Activated CD8-positive, alpha-beta memory T cell treated with anti-CD3 and anti-CD28 coated beads, Interleukin-2, amount 50 U/mL, for 1 hour (primary cell): ENCODE data around the gene BTNL8.

Experiments
- DNase-seq: peaks from one replicate; pipeline ENCODE4 v3.0.0-alpha.2; 2020; ENCODE audit errors: extremely low read depth

BTNL8 gene

DNA sequence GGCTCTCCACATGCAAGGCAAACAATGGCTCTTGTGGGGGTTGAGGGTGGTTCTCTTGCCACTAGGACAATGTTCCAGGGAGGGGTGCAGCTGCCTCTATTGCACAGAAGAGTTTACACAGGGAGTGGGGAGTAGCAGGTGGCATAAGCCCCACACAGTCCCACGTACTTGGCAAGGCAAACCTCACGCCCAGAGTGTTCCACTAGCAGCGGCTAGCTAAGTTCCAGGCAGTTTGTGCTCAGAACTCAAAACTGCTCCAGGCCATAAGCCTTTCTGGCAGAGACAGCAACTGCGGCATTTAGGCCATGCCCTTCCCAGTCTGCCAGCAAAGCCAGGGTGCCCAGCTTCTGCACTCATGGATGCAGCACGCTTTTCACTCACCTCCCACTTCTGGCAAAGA, 60.7 kb downstream of the BTNL8 start:
- no peak for DNase-seq

DNA sequence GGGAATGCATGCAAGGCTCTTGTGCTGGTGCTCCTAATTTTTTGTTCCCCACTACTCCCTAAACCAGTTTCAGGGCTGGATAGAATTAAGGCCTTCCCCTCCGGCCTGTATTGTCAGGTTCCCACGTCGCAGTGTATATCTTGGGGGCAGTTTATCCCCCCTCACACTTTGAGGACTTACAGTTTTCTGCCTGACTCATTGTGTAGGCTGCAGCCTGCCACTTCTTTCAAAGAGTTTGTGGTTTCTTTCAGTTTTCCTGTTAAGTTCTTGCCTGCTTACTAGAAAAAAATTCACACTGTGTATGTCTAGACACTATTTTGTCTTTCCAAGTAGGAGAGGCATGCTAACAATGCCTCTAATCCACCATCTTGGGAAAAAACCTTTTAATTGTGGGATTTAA, 61.2 kb downstream of the BTNL8 start:
- no peak for DNase-seq

DNA sequence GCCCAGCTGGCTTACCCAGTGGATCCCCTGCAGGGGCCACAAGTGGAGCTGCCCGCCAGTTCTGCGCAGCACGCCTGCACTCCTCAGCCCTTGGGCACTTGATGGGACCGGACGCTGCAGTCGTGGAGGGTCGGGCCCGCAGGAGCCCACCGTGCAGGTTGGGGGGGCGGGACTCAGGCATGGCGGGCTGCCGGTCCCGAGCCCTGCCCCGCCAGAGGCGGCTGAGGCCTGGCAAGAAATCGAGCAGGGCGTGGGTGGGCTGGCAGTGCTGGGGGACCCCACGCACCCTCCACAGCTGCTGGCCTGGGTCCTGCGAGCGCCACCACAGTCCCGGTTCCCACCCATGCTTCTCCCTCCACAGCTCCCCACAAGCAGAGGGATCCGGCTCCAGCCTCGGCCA, 70.4 kb downstream of the BTNL8 start:
- DNase-seq = no peak

DNA sequence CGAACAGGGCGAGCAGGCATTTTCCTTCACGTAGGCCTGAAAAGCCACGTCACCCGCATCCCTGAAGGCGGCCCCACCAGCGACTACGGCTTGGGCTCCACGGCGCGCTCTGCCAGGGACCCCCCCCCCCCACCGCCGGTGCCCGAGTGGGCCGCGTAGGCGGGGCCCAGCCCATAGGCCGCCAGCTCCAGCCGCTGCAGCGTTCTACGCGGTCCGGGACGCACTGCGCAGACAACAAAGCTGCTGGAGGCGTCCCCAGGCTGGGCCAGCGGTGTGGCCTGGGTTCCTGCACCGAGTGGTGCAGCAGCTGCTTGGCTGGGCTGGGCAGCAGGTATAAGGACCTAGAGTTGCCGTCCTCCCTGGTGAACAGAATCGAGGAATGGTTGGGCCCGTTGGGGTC, 71.4 kb downstream of the BTNL8 start:
- DNase-seq = no peak

DNA sequence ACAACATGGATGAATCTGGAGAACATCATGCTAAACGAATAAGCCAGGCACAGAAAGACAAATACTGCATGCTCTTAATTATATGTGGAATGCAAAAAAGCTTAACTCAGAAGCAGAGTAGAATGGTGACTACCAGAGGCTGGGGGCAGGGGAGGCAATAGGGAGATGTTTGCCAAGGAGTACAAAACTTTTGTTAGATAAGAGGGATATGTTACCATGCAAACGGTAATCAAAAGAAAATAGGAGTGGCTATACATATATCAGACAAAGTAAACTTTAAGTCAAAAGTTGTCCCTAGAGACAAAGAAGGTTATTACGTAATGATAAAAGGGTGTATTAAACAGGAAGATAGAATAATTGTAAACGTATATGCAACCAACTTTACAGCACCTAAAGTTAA, 71.9 kb downstream of the BTNL8 start:
- DNase-seq = no peak

DNA sequence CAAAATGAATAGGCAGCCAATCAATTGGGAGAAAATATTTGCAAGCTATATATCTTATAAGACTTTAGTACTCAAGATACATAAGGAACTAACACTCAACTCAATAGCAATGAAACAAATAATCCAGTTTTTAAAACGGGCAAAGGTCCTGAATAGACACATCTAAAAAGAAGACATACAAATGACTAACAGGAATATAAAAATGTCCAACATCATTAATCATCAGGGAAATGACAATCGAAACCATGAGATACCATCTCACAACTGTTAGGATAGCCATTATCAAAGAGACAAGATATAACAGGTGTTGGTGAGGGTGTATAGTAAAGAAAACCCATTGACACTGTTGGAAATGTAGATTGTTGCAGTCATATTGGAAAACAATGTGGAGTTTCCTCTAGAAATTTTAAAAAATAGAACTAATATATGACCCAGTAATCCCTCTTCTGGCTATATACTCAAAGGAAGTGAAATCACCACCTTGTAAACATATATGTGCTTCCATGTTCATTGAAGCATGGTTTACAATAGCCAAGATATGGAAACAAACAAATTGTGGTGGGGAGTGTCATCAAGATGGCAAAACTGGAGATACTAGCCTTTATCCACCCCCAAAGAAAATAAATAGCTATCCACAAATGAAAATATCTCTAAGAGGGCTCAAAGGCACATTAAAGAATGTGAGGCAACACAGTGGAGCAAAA, 75.8 kb downstream of the BTNL8 start:
- DNase-seq = no peak

DNA sequence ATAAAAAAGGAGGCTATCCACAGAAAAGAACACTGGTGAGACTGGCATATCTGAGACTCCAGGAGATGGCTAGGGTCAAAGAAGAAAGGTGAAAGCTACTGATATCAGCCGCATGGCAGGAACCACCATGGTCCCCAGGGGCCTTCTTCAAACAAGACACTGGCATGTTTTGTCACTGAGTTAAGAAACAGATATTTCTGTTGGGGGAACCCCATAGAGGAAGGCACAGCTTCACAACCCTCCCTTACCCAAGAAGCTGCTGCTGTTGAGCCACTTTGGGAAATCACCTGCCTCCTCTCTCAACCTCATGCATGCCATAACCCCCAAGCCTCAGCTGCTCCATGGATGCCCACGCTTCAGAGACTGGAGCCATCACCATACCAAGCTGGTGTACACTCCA, 76.4 kb downstream of the BTNL8 start:
- DNase-seq = no peak

DNA sequence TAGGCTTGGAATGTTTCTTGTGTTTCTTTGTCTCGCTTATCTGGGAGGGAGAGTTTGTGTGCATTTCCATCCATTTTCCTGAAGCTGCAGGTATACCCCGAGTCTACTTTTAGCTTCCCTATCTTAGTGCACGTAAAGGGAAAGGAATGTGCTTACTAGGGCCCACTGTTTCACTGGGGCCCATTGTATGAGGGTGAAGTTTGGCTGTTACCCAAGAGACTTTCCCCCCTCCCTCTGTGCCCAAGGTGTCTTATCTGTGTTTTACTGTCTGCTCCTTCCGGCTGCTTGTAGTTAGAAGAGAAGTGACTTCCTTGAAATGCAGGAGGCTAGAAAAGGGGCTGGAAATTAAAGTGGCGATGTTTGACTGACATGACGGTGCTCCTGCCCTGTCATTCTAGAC, 77.6 kb downstream of the BTNL8 start:
- no peak for DNase-seq

DNA sequence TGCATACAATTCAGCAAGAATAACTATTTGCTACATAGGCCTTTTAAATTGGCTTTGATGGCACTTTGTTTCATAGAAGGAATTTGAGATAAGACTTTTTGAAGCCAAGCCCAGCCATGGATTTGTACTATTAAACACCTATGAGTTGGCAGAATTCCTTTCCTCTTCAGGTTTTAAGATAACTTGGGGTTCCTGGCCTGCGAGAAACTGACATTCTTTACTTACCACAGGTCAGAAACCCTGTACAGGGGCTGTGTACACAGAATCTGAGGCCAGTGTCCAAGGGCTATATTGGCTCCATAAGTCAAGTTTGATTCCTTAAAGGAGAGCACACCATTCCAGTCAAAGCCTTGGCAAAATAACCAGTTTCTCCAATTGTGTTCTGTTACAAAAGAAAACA, 78.9 kb downstream of the BTNL8 start:
- no peak for DNase-seq

DNA sequence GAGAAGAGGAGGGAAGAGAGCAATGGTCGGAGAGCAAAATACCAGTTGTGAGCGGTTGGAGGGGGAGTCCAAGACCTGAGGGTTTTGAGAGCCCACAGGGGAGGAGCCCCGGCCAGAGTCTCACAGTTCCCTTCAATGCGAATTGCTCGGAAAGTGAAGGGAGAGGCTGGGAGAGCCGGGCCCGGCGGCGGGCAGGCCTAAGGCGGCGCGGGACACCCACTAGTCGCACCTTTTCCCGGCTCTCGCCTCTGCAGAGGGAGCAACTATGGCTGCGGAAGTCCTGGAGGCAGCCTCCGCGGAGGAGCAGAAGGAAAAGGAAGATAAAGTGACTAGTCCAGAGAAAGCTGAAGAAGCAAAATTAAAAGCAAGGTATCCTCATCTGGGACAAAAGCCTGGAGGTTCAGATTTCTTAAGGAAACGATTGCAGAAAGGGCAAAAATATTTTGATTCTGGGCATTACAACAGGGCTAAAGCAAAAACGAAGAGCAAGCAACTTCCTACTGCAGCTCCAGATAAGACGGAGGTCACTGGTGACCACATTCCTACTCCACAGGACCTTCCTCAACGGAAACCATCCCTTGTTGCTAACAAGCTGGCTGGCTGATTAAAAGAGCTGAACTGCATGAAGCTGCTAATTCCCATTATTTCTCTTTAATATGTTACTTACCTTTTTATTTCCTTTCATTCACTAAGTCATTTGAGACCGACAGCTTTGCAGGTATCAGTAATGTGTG, 83.2 kb downstream of the BTNL8 start:
- no peak for DNase-seq

DNA sequence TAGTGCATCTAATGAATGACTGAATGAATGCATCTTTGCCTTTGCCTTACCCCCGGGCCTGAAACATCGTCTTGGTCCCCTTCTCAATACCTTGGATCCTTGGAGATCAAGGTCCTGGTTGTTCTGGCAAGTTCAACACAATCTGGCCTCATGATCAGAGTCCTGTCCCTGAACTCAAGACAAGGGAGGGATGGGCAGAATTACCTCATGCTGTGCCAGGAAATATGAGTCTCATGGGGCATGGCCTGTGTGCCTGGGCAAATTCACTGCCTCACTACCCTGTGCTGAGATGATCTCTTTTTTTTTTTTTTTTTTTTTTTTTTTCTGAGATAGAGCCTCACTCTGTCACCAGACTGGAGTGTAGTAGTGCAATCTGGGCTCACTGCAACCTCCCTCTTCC, 89.1 kb downstream of the BTNL8 start:
- no peak for DNase-seq

DNA sequence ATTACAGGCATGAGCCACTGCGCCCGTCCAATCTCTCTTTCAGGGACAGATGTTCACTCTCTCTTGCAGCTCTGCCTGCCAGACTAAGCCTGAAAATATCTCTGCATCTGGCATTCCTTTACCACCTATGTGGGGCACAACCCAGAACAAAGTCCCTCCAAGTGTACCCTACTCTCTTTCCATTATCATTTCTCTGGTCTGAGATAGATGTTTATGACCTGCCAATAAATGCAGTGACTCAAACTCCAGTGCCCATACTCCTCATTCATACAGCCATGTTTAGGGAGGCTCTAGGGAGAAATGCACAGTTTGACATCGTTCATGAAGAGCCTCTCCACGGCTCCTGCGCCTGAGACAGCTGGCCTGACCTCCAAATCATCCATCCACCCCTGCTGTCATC, 89.6 kb downstream of the BTNL8 start, which contains the start of gene BTNL3:
TSS of gene BTNL3 (plus strand) at position 255 of the 400 bp plus-strand sequence. CDS start 183 bp downstream, outside the sequence.
- no peak for DNase-seq

DNA sequence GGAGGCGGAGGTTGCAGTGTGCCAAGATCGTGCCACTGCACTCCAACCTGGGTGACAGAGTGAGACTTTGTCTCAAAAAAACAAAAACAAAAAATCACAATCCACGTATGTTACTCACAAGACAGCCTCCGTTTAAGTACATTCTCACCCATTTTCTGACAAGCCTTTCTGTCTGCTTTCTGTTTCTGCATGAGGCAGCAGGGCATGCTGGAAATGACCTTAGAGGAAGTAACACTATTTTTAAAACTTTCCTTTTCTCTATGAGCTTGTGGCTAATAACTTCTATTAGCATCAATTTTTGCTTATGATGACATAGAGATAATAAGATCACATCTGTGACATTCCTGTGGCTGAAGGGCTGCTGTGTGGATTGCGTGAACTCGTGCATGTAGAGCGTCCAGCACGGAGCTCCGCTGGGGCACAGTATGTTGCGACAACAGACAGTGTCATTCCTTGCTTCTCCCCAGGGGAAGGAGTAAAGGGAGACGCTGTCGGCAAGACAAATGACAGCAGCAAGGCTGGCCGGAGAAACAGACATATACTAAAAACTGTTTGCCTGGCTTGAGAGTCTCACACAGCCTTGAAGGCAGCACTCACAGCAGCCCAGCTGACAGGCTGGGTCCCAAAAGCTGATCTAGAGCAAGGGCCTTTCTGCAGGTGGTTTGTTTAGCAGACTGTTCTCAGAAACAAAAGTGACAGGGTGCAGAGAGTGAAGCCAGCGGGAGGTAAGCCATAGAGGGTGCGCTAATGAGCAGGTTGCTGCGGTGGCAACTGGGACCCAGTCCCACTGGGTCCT, 91.3 kb downstream of the BTNL8 start:
- no peak for DNase-seq

DNA sequence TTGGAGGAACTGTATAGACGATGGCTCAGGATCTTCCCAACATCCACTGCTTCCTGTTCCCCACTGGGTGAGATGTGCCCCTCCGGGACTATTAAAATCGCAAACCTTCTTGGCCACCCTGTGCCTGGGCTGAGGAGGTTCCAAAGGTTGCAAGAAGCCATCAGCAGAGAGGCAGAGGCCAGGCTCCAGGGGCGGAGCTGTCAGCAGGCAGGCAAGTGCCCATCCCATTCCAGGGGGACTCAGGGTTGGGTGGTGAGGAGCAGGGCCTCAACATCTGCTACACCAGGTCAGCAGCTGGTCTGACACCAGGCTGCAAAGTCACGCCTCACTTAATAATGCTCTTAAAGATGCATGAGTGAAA, 91.9 kb downstream of the BTNL8 start:
- no peak for DNase-seq
